ENCODE data around the gene CAPG.

Gene CAPG

DNA sequence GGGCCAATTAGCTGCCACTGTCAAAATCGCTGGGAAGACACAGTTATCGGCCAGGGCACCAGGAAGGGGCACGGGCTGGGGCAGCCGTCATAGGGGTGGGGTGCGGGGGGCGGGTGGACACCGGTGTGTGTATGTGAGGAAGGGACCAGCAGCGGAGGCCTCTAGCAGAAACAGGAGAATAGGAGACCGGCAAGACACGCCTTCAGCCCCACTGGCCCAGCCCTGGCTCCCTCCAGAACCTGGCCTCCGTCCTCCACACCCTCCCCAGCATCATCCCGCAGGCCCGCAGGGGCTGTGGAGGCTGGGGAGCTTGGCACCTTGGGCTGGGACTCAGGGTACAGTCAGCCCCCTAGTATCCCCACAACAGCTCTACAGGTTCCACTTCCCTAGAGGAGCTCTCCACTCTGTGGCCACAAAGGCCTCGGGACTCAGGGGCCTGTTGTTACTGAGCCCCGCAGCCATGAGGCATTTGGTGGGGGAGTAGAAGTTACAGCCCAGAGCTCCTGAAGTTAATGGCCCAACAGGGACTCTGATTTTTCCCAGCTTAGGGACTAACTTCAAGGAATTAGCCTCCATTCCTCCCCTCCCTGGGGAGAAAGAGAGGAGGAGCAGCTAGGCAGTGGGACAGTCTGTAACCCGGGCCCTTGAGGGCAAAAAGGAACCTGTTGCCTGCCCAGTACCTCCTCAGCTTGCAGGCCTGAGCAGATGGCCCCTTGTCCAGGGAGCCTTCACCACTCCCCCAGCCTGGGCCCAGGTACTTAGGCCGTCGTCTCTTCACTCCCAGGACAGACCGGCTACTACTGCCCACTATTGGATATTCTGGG, 28.2 kb upstream of the CAPG start:
- no peak for DNase-seq

DNA sequence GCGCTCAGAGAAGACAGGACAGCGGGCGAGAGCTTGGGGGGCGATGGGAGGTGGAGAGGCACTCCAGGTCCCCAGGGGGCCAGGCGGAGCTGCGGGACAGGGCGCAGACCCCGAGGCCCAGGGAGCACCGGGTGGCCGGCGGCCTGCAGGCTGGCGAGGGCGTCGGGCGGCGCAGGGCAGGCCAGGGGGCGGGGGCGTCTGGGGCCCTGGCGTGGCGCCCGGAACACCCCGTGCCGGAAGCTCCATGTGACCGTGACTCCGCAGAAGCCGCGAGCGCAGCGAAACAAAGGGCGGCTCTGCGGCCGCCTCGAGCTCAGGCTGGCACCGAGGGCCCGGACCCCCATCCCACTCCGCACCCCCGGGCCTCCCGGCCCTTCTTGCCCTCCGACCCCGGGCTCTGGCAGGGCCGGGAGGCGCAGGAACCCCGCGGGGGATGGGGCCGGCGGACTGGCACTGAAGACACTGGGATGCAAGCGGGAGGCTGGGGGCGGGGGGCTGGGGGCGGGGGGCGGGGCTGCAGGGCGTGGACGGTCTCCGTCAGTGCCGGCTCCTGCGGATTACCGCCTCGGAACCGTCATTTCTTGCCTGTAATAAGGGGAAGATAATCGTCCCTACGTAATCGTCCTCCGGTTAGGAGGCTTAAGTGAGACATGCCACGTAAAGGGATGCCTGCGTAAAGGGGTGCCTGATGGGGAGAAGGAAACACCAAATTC, 27.5 kb upstream of the CAPG start:
- peak; percentile 32 to 38 for DNase-seq

DNA sequence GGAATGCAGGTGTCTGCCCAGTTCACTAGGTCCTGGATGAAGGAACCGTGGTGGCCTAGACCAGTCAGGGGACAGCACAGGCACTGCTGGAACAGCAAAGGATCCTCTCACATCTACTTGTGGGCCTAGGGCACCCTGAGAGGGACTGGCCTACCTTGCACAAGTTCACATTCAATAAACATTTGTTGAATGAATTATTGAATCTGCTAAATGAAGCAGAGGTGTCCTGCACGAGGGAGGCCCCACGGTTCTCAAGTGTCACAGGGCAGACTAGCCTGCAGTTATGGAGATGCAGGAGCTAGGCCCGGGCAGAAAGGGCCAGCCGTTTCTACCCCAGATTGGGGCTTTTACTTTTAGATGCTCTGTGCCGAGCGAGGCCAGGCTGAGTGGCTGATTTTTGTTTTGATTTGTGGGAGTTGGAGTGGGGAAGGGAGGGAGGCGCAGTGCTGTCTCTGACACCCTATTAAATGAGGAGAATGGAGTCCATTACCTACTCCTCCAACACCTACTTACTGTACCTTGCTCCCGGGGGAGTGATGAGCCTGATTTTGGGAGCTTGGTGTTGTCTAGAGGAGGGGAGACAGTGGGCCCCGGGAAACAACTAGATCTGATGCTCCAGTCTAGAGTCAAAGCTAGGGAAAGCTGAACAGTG, 26.8 kb upstream of the CAPG start:
- DNase-seq, result no peak

DNA sequence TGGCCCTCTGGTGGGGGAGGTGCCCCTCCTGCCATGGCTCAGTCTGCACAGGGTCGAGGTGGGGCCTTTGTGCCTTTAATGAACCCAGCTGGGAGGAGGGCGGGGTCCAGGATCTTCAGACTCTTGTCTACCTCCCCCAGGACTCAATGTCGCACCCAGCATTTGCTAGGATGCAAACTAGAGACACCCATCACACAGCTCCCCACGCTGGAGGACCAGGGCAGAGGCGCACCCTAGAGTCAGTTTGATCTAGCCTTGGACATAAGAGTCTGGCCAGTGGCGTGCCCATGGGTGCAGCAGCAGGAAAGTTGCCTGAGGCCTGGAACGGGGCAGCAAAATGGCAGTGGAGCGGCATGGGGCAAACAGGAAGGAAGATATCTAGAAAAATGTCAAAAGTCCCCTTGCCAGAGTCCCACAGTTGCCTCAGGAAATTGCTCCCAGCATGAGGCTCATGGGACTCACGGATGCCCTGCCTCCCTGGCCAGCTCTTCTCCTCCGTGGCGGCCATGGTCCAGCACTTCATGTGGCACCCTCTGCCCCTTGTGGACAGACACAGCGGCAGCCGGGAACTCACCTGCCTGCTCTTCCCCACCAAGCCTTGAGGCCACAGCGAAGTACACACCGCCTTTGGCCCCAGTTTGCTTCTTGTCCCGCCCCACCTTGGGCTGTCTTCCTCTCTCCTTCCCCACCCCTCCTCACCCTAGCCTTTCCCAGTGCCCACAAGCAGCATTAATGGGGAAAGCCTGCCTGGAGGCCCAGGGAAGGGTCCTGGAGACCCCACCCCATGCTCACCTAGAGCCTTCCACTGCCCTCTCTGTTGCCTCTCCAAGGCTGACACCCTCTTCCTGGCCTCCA, 26.0 kb upstream of the CAPG start:
- DNase-seq, result no peak

DNA sequence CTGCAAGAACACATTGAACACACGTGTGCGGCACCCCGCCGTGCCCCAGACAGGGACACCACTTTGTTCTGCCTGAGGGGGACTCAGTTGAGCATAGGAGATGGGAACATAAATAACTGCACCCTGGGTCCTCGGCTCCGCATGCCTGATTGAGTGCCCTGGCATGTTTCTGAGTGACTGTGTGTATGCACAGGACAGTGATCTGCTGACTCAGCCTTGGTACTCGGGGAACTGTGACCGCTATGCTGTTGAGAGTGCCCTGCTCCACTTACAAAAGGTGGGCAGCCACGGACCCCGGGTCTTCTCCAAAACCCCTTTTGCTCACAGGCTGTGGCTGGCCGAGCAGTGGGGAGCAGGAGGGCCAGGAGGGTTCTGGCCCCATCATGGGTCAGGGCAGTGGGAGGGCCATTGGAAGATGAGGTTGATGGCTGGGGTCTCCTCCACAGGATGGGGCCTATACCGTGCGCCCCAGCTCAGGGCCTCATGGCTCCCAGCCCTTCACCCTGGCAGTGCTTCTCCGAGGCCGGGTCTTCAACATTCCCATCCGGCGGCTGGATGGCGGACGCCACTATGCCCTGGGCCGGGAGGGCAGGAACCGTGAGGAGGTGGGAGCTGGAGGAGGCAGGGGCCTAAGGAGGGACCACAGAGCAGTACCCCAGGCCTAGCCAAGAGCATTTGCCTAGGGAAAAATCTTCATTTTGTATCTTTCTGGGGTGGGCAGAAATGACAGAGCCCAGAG, 25.2 kb upstream of the CAPG start:
- peak in 1 of 2 experiments; percentile 24 for DNase-seq

DNA sequence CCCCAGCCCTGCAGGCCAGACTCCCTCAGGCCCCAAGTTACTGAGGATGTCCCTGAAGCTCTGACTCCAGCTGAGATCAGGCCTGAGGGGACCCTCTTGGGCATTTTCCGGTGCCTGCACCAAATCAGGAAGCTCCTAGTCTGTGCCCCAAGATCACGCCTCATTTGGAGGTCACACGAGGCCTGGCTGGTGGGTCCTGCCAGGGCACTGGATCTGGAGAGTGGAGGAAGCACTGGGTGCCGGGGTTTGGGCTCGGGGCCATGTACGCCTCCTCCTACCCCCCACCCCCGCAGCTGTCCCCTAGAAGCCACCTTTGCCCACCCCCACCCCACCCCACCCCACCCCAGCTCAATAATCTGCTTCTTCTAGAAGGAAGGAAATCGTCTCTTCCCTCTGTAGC, 24.5 kb upstream of the CAPG start:
- no peak for DNase-seq

DNA sequence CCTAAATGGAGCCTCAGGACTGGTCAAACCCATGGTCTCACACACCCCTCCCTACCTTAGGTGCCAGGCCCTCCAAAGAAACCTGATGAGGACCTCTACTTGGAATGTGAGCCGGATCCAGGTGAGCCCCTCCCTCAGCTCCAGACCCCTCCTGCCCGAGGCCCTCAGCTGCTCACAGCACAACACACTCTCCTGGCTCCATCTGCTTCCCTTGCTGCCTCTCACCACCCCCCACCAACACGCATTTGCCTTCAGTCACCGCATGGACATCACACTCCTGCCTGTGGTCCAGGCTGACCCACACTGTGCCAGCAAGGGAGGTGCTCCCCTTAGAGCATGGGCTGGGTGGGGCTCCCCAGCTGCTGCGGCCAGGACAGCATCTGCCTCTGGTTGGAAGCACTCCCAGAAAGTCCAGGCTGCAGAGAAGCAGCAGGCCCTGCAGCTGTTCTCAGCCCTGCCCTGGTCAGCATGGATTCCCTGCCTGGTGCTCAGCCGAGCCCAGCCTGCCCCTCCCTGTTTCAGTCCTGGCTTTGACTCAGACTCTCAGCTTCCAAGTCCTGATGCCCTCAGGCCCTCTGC, 23.4 kb upstream of the CAPG start:
- no peak for DNase-seq

DNA sequence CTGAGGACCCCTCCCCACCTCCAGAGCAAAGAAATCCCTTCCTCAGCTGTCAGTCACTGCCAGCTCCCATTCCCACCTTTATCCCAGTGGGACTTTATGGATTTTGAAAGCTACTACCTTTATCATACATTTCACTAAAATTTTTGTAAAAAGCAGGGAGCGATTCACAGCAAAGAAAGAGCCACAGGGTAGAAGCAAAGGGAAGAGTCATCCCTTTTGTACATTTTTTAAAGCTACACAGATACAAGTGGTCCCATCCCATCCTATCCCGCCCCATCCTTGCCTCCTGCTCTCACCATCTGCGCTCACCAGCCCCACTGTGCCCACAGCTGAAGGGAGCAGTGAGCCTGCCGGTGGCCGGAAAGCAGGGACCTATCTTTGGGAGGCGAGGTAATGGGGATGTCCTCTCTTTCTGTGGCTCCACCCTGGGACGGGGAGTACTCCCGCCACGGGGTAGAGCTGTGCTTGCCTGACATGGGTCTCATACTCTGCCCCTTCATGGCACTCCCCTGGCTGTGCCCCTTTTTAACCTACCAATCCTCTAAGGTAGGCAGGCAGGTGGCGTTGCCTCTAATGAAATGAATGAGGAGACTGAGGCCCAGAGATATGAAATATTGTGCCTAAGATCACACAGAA, 21.5 kb upstream of the CAPG start:
- DNase-seq, result no peak

DNA sequence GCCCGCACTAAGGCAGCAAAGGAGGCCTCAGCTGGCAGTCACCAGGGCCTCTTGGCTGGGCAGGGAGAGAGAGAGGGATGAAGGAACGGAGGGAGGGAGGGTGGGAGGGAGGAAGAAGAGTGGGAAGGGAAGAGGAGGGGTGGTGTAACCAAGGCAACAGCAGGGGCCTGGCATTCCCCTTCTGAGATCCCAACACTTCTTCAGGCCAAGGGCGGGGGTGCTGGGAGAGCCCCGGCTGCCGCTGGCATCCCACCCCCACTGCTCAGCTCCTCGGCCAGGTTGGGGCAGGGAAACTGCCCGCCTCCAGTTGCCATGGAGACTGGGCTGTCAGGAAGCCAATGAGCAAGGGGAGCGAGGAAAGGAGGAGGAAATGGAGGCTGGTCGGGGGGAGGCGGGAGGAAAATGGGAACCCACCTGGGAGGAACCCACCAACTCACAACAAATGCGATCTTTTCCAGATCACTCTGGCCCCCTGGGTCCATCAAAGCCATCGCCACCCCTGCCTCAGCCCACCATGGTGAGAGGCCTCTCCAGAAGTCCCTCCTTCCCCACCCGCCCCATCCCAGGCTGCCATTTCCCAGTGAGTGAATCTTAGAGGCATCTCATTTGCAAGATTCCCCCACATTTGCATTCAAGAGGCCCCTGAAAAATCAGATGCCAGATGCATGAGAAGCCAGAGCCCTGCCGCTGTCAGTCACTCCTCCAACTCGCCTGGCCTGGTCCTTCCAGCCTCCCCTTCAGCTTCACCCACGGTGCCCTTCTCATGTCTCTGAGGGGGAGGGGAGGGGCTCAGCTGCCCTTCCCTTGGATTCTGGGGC, 20.8 kb upstream of the CAPG start:
- no peak for DNase-seq

DNA sequence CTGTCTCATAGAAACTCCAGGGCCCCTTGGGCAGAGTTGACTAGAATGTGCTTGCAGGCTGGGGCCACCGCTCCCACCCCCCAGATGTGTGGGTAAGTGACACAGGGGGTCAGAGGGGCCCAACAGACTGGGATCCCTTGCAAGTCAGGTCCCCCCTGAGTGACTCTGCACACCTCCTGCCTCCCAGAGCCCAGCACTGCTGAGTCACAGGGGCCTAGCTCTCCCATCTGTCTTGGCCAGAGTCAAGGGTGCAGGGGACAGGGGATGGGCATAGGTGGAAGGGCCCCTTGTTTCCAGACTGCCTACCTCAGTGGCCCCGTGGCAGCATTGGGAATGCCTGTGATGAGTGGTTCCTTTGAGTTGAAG, 19.7 kb upstream of the CAPG start:
- DNase-seq, result no peak

DNA sequence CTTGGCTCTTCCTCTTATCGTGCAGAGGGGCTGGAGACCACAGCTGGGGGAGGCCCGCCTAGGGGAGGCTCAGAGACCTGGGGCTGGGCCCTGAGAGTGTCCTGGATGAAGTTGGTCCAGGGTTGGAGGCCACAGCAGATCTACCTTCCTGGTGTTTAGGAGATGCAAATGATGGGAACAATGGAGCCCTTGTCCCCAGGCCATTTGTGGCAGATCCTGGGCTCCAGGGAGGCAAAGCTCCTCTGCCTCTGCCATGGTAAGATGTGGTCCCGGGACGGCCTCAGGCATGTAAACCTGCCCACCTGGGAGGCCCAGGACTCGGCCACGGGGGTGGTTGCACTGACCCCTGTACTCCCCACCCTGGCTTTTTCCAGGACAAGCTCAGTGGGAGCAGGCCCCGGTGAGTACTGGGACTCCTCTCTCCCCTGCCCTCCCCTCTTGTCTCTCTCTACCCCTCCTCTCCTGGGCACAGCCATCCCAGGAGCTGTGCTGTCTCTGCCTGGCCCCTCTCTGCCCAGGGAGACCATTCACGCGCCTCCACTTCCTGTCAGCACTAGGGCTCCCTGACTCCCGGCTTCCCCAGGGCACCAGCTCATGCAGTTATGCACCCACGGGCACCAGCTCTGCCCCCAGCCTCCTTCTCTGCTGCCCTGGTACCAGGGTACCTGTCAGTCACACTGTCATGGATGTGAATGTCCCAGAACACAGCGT, 19.2 kb upstream of the CAPG start:
- DNase-seq, result no peak

DNA sequence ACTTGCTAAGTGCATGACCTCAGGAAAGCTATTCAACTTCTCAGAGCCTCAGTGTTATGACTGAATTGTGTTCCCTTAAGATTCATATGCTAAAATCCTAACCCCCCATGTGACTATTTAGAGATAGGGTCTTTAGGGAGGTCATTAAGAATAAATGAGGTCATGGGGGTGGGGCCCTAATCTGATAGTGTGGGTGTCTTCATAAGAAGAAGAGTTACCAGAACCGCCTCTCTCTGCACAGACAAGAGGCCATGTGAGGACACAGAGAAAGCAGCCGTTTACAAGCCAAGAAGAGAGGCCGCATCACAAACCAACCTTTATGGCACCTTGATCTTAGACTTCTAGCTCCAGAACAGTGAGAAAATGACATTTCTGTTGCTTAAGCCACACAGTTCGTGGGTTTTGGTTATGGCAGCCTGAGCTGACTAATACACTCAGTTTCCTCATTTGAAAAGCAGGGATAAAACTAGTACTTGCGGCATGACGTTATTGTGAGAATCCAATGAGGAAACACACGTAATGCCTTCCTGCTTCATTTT, 18.2 kb upstream of the CAPG start:
- no peak for DNase-seq

DNA sequence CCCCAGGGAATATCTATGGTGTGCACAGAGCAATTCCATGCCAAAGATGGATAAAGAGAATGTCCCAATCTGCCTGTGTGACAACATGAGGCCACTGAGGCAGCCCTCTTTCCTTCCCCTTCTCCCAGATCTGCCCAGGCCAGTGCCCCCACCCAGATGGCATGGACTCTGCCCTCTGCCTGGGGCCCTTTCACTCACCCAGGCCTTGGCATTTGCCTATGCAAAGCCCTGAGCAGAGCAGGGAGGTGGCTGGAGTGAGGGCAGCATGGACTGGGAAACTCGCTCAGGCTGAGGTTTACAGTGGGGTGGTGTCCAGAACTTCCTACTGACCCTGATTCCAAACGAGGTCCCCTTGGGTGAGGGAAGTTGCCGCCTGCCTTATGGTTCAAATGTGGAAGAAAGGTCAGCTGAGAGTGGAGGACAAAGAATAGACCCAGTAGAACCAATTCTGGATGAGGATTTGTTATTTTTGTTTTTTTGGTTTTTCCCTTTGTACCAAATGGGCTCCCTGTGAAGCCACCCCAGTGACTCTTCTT, 17.2 kb upstream of the CAPG start:
- no peak for DNase-seq

DNA sequence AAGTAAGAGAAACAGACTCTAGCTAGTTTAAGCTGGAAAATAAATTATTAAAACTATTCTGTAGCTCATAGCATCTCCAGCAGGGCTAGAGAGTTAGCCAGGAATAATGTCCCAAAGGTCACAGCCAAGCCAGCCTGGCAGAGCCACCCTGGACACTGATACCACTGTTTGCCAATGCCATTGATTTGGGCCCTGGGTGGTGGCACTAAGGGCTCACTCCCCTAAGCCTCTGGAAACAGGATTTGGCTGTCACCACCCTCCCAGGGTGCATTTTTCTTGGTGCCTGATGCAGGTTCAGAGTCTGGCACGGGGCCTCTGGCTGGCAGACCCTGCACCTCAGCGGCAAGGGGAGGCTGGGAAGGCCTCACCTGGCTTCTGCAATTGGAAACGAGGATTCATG, 15.4 kb upstream of the CAPG start:
- no peak for DNase-seq

DNA sequence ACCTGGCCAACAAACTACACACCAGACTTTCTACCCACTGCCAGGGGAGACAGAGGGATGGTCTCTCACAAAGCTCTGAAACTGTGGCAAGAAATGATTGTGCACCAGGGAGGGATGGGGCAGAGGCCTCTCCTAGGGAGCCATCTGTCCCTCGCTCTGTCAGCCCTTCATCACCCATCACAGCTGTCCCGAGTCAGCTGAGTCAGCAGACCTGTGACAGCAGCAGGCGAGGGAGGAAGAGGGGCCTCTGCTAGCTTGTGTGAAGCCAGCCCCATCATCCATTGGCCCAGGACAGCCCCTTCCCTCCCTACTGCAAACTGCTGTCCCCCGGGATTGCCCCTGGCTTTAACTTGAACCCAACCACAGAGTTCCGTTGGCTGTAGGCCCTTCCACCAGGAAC, 13.4 kb upstream of the CAPG start:
- DNase-seq, result no peak

DNA sequence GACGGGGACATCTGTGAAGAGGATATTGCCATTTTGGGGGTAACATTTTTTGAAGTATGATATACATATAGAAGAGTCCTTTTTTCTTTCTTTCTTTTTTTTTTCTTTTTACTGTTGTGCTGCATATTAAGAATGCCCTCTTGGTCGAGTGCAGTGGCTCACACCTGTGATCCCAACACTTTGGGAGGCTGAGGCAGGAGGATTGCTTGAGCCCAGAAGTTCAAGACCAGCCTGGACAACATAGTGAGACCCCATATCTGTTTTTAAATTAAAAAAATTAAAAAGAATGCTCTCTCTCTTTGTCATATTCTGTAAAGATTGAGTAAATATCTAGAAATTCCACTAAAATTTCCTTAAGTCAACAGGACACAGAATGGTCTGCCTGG, 11.9 kb upstream of the CAPG start:
- DNase-seq, result no peak

DNA sequence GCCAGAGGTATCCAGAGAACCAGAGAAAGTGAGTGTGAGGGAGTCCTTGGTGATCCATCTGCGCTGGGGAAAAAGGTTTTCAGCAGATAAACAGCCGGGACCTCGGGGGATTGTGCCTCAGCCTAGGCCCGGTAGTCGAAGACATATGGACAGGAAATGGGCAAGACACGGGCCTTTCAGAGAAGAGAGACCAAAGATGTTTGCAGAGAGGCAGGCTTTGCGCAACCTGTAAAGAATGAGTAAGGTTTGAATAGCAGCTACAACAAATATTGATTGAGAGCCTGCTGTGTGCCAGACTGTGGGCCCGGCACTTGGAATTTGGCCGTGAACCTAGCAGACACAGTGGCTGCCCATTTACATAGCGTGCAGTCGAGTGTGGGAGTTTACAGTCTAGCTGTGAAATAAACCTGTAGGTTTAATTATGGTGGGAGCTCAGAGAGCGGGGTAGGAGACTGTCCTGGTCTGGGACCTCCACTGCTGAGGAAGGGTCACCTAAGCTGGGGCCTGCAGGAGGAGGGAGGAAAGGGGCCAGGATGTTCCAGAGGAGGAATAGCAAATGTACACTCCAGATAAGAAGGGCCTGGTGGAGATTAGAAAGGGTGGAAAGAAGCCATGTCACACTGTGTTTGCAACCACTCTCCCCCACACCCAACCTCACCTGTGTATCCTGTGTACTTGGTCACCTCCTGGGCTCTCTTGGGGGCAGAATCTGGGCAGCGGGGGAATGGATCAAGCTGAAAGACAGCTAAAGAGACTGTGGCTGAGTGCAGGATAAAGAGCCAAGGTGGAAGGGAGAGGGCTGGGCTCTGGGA, 11.3 kb upstream of the CAPG start:
- DNase-seq, result no peak

DNA sequence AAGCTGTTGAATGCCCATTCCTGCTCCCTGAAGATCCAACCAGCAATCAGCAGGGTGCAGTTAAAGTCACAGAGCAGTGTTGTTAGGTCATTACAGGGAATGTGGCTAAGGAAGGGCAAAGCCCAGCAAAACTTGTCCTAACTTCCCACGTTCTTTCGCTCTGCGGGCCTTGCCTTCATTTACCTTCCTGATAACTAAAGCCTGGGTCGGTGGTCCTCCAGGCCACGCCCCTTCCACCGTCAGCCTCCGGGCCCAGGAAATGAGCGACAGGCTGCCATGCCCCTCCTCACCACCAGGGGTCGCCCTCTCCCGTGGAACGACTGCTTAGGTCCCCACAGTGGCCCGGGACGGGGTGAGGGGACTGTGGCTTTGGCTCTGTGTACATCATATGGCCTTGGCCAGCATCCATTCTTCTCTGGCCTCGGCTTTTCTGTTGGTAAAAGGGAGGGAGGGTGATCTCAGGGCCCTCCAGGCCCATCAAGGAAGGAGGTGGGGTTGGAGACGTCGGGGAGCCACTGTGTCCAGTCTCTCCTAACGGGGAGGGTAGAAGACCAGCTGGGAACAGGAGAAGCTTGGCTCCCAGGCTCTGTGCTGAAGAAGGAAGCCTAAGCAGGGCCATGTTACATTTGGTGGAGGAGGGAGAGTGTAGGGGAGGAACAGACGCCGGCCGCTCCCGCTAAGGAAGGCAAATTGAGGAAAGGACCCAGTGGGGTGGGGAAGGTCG, 10.5 kb upstream of the CAPG start:
- DNase-seq, result peak; percentile 62 to 67

Data from NCI-H187 (cell line).